K562 (cell line): Measurements from ENCODE around the gene GTPBP6. TPM values are rescaled to one million over a fixed set of nuclear protein-coding genes. Genes with fewer than 3 reads are reported as not detected.
A peak's percentile ranks its signal among the peaks of the same experiment; 100 is the strongest.

Experiments
- ATAC-seq: fragments of 200-7000 bp; cut with Tn5 transposase; 3 replicates; pipeline ENCODE4 v1.9.1; 2020; ENCODE audit warnings: moderate library complexity
- BruUV-seq: library from RNA; stranded (reverse); fragments of 400-500 nt; replicated peaks from 2 replicates; lab custom pipeline; 2021; lab: Mats Ljungman, UMichigan
- CTCF ChIA-PET: fragments of 300-600 bp; formaldehyde crosslinking; extraction: SDS; loops from one replicate; lab custom pipeline; 2021; ENCODE audit warnings: low intra/inter-chr PET ratio; lab: Yijun Ruan, JAX
- POLR2A ChIA-PET: fragments of 300-600, 350-650 bp; sonication (Branson Sonifier 250); formaldehyde crosslinking; extraction: SDS; loops from one replicate; lab custom pipeline; 2021; ENCODE audit warnings: antibody characterized with exemption, inconsistent platforms; lab: Yijun Ruan, JAX
- DNase-seq, 4 experiments: peaks; one replicate each; pipeline versions ENCODE4 v3.0.0 to v3.0.0-alpha.2; 2011 to 2018; ENCODE audit warnings: low spot score in 3 of 4, mixed read lengths in 3 of 4; ENCODE audit errors: extremely low read depth in 1 of 4
- FAIRE-seq: peaks from 2 replicates; lab custom pipeline; 2011; peaks lifted over from hg19 to GRCh38; lab: Jason Lieb, UNC
- H2AFZ ChIP-seq: 2 replicates; pipeline ENCODE4 v1.6.0; 2011; ENCODE audit warnings: low read depth, low read length, control low read depth, inconsistent platforms
- H3K27ac ChIP-seq: fragments of 200-600 bp; 3 replicates; pipeline ENCODE4 v1.8.0; 2011; ENCODE audit warnings: low read depth, mild to moderate bottlenecking, control low read depth, inconsistent platforms, low read length, moderate library complexity, mixed read lengths; ENCODE audit errors: extremely low read depth
- H3K27me3 ChIP-seq, 2 experiments: fragments of 300-600 bp in 1 of 2; 2 replicates in 1 of 2; 3 replicates in 1 of 2; pipeline versions ENCODE4 v1.6.0 to v1.8.0; 2011; ENCODE audit warnings: inconsistent platforms in 2 of 2, low read length in 2 of 2, mild to moderate bottlenecking in 1 of 2, mixed read lengths in 1 of 2, moderate library complexity in 1 of 2; ENCODE audit not compliant: control insufficient read depth in 2 of 2, insufficient read depth in 2 of 2
- H3K36me3 ChIP-seq: fragments of 300-600 bp; 3 replicates; pipeline ENCODE4 v1.8.0; 2011; ENCODE audit warnings: mild to moderate bottlenecking, low read length, inconsistent platforms; ENCODE audit not compliant: control insufficient read depth, insufficient read depth
- H3K4me1 ChIP-seq, 2 experiments: fragments of 200-600 bp in 1 of 2; replicated peaks in 1 of 2; 2 replicates in 1 of 2; 3 replicates in 1 of 2; pipeline versions ENCODE4 v1.5.1 to v1.8.0; 2011; ENCODE audit warnings: inconsistent platforms in 2 of 2, low read length in 2 of 2, mild to moderate bottlenecking in 1 of 2, mixed read lengths in 1 of 2, moderate library complexity in 1 of 2; ENCODE audit not compliant: control insufficient read depth in 2 of 2, insufficient read depth in 2 of 2
- H3K4me2 ChIP-seq: 2 replicates; pipeline ENCODE4 v1.6.1; 2011; ENCODE audit warnings: low read length, control low read depth, inconsistent platforms, mixed read lengths; ENCODE audit not compliant: insufficient read depth
- H3K4me3 ChIP-seq: fragments of 200-600 bp; sonication (generic), shearing (Covaris generic); 2 replicates; pipeline ENCODE4 v1.5.1; 2016; ENCODE audit warnings: control low read depth, inconsistent platforms
- H3K79me2 ChIP-seq: fragments of 200-600 bp; 3 replicates; pipeline ENCODE4 v1.8.0; 2011; ENCODE audit warnings: low read length, inconsistent platforms; ENCODE audit not compliant: control insufficient read depth, insufficient read depth
- H3K9ac ChIP-seq, 2 experiments: 2 replicates each; pipeline versions ENCODE4 v1.6.0 to v1.6.1; 2011; ENCODE audit warnings: low read depth in 2 of 2, low read length in 2 of 2, control low read depth in 1 of 2, inconsistent platforms in 1 of 2, mild to moderate bottlenecking in 1 of 2, mixed read lengths in 1 of 2; ENCODE audit not compliant: insufficient read depth in 1 of 2
- H3K9me1 ChIP-seq: one replicate; pipeline ENCODE4 v1.6.0; 2011; ENCODE audit warnings: inconsistent platforms, mild to moderate bottlenecking, low read length, moderate library complexity; ENCODE audit not compliant: control insufficient read depth, insufficient read depth
- H3K9me3 ChIP-seq: replicated peaks from 2 replicates; pipeline ENCODE4 v1.5.1; 2011; ENCODE audit warnings: low read depth, low read length, inconsistent platforms; ENCODE audit not compliant: control insufficient read depth, insufficient read depth
- H4K20me1 ChIP-seq: replicated peaks from 2 replicates; pipeline ENCODE4 v1.6.1; 2011; ENCODE audit warnings: low read length, inconsistent platforms, mixed read lengths; ENCODE audit not compliant: control insufficient read depth, insufficient read depth
- POLR2G ChIP-seq: fragments of 200-400 bp; formaldehyde crosslinking; IDR thresholded peaks from 2 replicates; pipeline ENCODE4 v1.6.1; 2017; ENCODE audit warnings: low read depth, mild to moderate bottlenecking, antibody characterized with exemption, low read length, moderate library complexity
- STAT5A ChIP-seq: IDR thresholded peaks from 2 replicates; pipeline ENCODE4 v1.6.1; 2012; ENCODE audit warnings: low read length, inconsistent platforms, borderline replicate concordance
- ZBTB1 ChIP-seq: sonication (generic); formaldehyde crosslinking; IDR thresholded peaks from 2 replicates; pipeline ENCODE4 v1.8.1; 2023; ENCODE audit warnings: missing genetic modification reagents, low read depth, mild to moderate bottlenecking, borderline replicate concordance
- WGBS: fragments of 100-300 bp; shearing (Covaris generic); methylation state at CpG from one replicate; pipeline ENCODE4 v1.1.6; 2016; ENCODE audit warnings: low coverage, mixed read lengths; ENCODE audit not compliant: insufficient coverage; ENCODE audit errors: missing lambda C conversion rate; 5-methylcytosine and 5-hydroxymethylcytosine counted together
- in situ Hi-C: fragments of 300-500 bp; cut with MboI; formaldehyde crosslinking; loops from 4 replicates; pipeline ENCODE4 v1.15.0; 2018; ENCODE audit warnings: inconsistent platforms, mixed read lengths
- intact Hi-C: fragments of 100-400 bp; cut with micrococcal nuclease; formaldehyde crosslinking; loops from 2 replicates; pipeline ENCODE4 v1.14.2; 2022
- polyA plus RNA-seq, 8 experiments: library from polyadenylated mRNA; depleted of rRNA in 4 of 8; stranded (reverse) in 5 of 8; unstranded in 3 of 8; fragments of >200 nt; fragmentation: Nextera tagmentation in 2 of 8; fragmentation: Illumina TruSeq in 1 of 8; extraction: Ambion mirVana in 2 of 8; extraction: Trizol in 1 of 8; gene quantifications; 2 replicates each; pipeline versions ENCODE4 v1.2.1 to v1.2.3, GENCODE V29; 2011 to 2014; ENCODE audit warnings: inconsistent platforms in 1 of 8, missing spikeins in 1 of 8
- total RNA-seq, 7 experiments: library from RNA; depleted of rRNA in 6 of 7; stranded (reverse); fragments of >200 nt in 6 of 7; fragmentation: Illumina TruSeq in 2 of 7; extraction: Trizol in 2 of 7; gene quantifications; 2 replicates each; pipeline versions ENCODE4 v1.2.1 to v1.2.3, GENCODE V29; 2011 to 2021; ENCODE audit warnings: low replicate concordance in 1 of 7

The GTPBP6 gene
- total and polyA plus RNA-seq, 9 of the 15 experiments (the other 6 are each of a cell fraction or from before 2014, with no cell fraction given): 0.24 to 35.2 (median 8.0) TPM

DNA sequence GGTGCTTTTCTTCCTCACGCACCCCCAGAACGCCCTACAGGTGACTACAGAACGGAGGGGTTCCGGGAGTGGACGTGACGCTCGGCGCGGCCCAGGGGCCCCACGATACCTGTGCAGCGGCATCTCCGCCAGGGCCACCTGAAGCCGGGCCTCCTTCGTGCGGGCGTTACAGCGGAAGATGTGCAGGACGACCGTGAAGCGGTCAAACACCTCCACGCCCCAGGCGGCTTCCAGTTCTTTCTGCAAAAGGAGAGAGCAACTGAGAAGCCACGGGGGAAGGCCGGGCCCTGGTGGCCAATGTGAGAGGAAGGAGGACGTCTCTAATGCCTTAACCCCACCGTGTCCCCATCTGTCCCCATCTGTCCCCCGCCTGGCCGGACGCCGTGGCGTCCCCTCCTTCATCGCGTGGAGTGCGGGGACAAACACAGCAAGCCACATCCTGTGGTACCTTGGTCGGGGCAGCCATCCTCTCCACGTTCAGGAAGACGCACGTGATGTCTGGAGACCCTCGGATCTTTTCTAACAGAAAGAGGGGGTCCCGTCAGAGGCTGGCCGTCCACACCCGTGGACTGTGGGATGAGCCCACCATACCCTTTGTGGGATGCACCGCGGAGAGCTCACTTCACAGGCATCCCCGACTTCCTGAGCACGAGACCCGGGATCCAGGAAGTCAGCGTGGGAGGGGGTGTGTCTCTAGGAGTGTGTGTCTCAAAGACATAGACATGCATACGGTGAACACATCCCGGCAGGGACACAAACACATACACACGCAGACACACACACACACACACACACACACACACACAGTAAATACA lies 3.6 kb downstream of the GTPBP6 start:
- FAIRE-seq (no peak), DNase-seq (no peak), ATAC-seq (no peak)
- WGBS: 96% methylated on average over 22 of the region's 51 CpGs
- Histone ChIP-seq H3K27me3 (no peaks in the 10 kb centered on the region), H4K20me1 (no peaks in the 10 kb centered on the region), H3K4me3 (no peak overlapping the region), H2AFZ (no peak overlapping the region), H3K9me1 (no peaks in the 10 kb centered on the region), H3K4me1 (peaks cover 0 to 26% of the 10 kb centered on the region in 2 experiments; a peak in 2 of 5 replicates), H3K27ac (no peak overlapping the region), H3K4me2 (no peak overlapping the region), H3K9me3 (no peaks in the 10 kb centered on the region), H3K36me3 (peaks cover 53% of the 10 kb centered on the region; the same call in 2 of the 3 replicates), H3K79me2 (peaks cover 22% of the 10 kb centered on the region)
- BruUV-seq: no TSS peak
- CTCF ChIA-PET: no interaction called here
- in situ Hi-C loops: no loop called here
- intact Hi-C loops: no loop called here
- TF ChIP-seq POLR2G (peak; percentile 0; the same call in 1 of the 2 replicates), ZBTB1 (CRISPR knock-in tag) (no peak)
- TF ChIP-seq, all 486 proteins: peak for 1
- no peak overlapping the region for H3K9ac ChIP-seq
- POLR2A ChIA-PET: no interaction called here

DNA sequence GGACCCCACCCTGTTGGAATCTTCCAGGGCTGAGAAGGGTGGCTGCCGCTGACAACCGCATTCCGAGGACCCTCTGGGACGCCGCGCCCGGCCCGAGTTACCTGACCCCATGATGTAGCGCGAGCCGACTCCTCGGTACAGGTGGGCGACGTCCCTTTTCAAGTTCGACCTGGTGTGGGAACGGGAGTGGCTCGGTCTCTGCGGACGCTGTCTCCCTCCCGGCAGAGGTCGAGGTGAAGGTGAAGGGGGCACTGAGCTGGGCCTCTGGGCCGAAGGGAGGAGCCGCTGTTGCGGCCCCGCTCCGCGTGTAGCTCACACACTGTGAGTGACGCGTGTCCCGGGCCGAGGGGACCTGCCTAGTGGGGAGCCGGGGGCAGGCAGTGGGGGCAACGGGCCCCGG lies 4.5 kb downstream of the GTPBP6 start:
- CTCF ChIA-PET: no interaction called here
- Histone ChIP-seq H3K27ac (no peak overlapping the region), H3K36me3 (peaks cover 56% of the 10 kb centered on the region; the same call in 2 of the 3 replicates), H3K9me3 (no peaks in the 10 kb centered on the region), H3K4me1 (peaks cover 0 to 16% of the 10 kb centered on the region in 2 experiments; a peak in 2 of 5 replicates), H2AFZ (no peak overlapping the region), H4K20me1 (no peaks in the 10 kb centered on the region), H3K79me2 (peaks cover 13% of the 10 kb centered on the region), H3K4me3 (no peak overlapping the region), H3K9me1 (no peaks in the 10 kb centered on the region), H3K9ac (no peak overlapping the region), H3K4me2 (no peak overlapping the region), H3K27me3 (no peaks in the 10 kb centered on the region)
- FAIRE-seq: no peak
- no peak for DNase-seq
- 91% methylated on average over 17 of the region's 34 CpGs for WGBS
- no peak for ATAC-seq
- TF ChIP-seq STAT5A (no peak), POLR2G (peak; percentile 35; the same call in 1 of the 2 replicates)
- BruUV-seq: no TSS peak
- intact Hi-C loops (no loop called here), in situ Hi-C loops (no loop called here)
- POLR2A ChIA-PET: no interaction called here
